ENCODE results near the gene EPB41L2.
A peak's percentile ranks its signal among the peaks of the same experiment; 100 is the strongest.

The EPB41L2 gene

GRCh38 chr6:130913120-130913519, 149.9 kb downstream of the EPB41L2 start:
- peak in 1 of 2 experiments; percentile 4 for DNase-seq (ENCODE audit: low read depth in 2 of 2)

- no peak for DNase-seq (ENCODE audit: low read depth in 2 of 2)
Measured at GRCh38 chr6:130912434-130912833, 150.6 kb downstream of the EPB41L2 start.

DNA sequence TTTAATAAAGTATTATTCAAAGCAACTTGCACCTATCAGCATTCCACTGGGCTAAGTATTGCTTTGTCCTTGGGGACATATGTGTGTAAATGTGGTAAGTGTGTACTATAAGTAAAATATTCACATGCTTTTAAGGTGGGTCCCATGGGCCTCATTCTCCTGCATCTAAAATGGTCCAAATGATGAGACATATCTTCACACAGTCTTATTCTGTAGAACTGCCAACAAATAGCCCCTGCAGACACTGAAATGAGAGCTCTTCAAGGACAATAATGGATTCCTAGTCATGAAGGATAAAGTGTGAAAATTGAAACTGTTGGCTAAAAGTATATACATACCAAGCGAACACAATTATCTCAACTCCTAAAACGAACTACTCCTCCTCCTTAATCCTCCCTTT, 154.1 kb downstream of the EPB41L2 start:
- no peak for DNase-seq (ENCODE audit: low read depth in 2 of 2)

DNA sequence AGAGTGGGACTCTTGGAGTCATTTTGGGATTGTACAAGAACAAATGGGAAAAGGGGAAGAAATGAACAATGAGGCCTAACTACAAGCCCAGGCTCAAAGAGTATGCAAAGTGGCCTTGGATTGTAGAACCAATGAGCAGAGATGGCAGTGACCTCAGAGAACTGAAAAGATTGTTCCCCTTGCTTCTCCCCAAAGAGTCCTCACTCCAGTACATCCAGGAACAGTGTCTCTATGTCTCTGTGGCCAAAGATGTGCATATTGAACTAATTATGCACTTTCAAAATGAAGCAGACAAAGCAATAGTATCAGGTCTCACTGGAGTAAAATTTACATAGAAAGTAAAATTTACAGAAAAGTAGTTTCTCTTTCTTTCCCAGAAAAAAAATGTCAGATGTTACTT, 154.9 kb downstream of the EPB41L2 start:
- DNase-seq (ENCODE audit: low read depth in 2 of 2) = no peak

GRCh38 chr6:130907687-130908086, 155.4 kb downstream of the EPB41L2 start:
- no peak for DNase-seq (ENCODE audit: low read depth in 2 of 2)

- no peak for DNase-seq (ENCODE audit: low read depth in 2 of 2)
Measured at GRCh38 chr6:130906736-130907381, 156.2 kb downstream of the EPB41L2 start.

DNA sequence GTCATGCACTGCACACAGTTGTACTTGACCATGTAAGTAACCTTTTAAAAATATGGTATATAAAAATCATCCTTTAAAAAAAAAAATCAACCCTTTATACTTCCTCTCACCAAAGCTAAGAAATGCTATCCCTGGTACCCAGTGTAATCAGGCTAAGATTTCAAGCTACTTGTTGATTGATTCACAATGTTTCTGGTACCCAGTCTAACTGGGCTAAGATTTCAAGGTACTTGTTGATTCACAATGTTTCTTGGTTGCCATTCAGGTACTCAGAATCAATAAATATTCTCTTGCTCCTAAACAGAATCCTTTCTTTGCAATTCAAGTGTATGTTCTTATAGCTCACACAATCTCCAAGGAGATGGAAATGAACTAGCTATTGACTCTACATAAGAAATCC, 159.4 kb downstream of the EPB41L2 start:
- DNase-seq (ENCODE audit: low read depth in 2 of 2) = no peak

DNA sequence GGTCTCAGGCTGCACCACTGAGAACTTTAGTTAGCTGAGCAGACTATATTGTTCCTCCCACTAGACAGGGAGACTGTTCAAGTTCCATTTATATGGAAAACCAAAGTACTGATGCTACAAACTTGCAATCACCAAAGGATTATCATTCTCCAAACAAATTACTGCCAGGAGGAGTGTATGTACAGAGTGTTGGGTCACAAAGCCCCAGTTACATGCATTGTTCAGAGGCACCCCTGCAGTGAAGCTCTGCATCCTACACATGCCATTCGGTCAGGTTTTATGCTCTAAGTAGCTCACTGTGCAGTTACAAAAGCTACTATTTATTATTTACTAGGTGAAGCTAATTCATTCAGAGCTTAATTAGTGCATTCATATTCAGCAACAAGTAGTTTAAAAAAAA, 160.0 kb downstream of the EPB41L2 start:
- DNase-seq (ENCODE audit: low read depth in 2 of 2) = no peak

GRCh38 chr6:130900913-130901312, 162.1 kb downstream of the EPB41L2 start:
- no peak for DNase-seq (ENCODE audit: low read depth in 2 of 2)

- no peak for DNase-seq (ENCODE audit: low read depth in 2 of 2)
Measured at GRCh38 chr6:130896249-130896648, 166.8 kb downstream of the EPB41L2 start.

DNA sequence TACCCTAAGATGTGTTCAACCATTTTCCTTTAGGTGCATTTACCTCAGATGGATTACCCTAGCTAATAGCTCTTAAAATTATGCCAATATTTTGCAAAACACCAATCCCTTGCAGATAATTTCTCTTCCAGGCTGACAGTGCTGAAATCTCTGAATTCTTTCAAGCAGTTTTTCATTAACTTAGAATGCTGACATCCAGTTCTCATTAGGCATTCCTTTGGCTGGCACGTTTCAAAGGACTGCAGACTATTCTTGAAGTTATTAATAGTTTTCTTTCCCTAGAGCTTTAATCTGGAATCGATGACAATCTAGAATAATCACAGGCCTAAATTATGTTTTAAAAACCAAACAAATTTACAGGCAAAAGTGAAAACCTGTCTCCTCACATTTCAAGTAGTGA, 167.5 kb downstream of the EPB41L2 start:
- DNase-seq (ENCODE audit: low read depth in 2 of 2) = no peak

DNA sequence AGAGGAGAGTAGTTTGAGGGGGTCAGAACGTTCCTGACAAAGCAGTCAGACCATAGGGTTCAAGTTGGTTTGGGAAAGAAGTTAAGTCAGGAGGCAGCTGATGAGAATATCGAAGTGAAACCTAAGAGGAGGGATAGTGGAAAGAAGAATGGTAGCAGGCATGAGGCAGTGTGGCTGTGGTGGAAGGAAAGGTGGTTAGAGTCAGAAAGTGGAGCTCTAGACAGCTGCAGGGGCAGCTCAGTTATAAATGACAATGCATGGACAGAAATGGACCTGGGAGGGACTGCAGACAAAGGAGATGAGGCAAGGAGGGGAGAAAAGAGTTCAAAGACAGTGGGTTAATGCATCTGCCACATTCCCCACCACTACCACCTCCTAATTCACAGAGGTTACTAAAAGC, 169.3 kb downstream of the EPB41L2 start:
- no peak for DNase-seq (ENCODE audit: low read depth in 2 of 2)

DNA sequence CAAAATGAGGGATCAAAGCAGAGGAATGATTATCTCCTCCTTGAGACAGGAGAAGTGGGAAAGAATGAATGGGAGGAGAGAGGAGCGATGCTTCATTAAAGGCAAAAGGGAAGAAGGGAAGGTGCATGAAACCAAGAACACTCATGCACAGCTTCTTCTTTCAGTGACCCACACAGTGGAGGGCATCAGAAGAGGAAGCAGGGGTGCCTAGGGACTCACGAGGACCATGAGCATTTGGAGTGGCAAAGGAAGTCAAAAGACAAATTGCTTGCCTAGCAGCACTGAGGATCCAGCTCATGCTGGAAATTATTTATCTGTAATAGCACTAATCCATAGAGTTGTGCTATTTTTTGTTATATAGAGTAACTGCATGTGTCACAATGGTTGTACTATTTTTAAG, 169.8 kb downstream of the EPB41L2 start:
- no peak for DNase-seq (ENCODE audit: low read depth in 2 of 2)

DNA sequence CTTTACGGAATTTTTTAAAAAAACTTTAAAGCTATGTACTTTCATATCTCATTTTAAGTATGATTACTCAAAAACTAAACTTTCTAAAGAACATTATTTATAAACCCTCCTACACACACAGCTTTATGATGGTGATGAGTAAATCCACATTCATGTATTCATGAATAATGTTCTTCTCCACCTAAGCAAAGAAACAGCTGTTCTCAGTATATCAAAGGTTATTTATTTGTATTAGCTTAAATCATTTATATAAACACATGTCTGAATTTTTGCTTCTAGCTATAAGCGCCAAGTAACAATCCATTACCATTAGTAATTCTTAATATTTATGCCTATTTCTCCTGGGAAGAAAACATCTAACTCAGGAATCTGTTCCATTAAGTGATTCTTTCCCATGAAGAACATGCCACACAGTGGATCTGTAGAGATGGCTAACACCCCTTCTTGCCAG, 172.5 kb downstream of the EPB41L2 start:
- no peak for DNase-seq (ENCODE audit: low read depth in 2 of 2)

- no peak for DNase-seq (ENCODE audit: low read depth in 2 of 2)
Measured at GRCh38 chr6:130889423-130889822, 173.6 kb downstream of the EPB41L2 start.

DNA sequence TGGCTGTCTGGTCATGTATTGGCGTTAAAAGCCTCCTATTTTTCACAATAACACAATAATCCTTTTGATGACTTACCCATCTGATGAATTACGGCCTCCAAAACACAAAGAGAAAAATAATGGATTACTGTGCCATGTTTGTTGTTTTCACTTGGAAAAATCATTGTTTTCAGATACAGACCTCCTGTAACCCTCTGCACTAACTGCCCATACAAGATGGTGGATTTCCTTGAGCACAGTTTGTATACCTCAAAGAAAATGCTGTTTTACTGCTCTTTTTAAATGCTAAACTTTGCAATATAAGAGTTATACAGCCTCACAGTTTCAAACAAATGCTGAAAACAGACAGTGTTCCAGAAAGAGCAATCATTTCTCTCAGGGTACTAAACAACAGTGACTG, 174.8 kb downstream of the EPB41L2 start:
- no peak for DNase-seq (ENCODE audit: low read depth in 2 of 2)

GRCh38 chr6:130886966-130887365, 176.1 kb downstream of the EPB41L2 start:
- no peak for DNase-seq (ENCODE audit: low read depth in 2 of 2)

- DNase-seq (ENCODE audit: low read depth in 2 of 2) = peak; percentile 44 to 53
Measured at GRCh38 chr6:130885392-130886192, 177.5 kb downstream of the EPB41L2 start.

DNA sequence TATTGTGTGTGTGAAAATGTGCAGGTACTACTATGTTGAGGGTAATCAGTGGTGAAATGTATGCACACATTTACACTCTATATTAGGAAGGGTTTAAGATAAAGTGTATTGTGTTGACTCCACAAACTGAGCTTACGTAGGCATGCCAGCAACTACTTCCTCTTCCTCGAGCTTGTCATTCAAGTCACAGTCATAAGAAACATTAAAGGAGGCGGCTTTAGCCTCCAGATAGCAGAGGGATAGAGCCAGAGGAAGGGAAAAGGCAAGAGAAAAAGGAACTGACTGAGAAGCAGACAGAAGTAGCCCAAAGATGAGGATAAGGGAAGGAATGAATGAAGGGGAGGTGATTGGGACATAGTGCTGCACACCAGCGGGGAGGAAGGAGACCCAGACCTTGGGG, 180.7 kb downstream of the EPB41L2 start:
- no peak for DNase-seq (ENCODE audit: low read depth in 2 of 2)

GRCh38 chr6:130879826-130880225, 183.2 kb downstream of the EPB41L2 start:
- DNase-seq (ENCODE audit: low read depth in 2 of 2) = no peak

GRCh38 chr6:130873746-130874145, 189.3 kb downstream of the EPB41L2 start:
- no peak for DNase-seq (ENCODE audit: low read depth in 2 of 2)

GRCh38 chr6:130872250-130873095, 190.6 kb downstream of the EPB41L2 start:
- DNase-seq (ENCODE audit: low read depth in 2 of 2) = peak; percentile 21 to 67

Data from stimulated activated CD4-positive, alpha-beta T cell treated with anti-CD3 and anti-CD28 coated beads, Interleukin-12 subunit alpha, Interleukin-12 subunit beta, amount 100 ng/mL, for 24 hours (primary cell).